Panc1 (cell line): ENCODE data around the gene PLCG1. TPM values are rescaled to one million over a fixed set of nuclear protein-coding genes. Genes with fewer than 3 reads are reported as not detected.

Experiments used
- ATAC-seq: fragments of 200-7000 bp; cut with Tn5 transposase; 2 replicates; pipeline ENCODE4 v1.9.1; 2020; ENCODE audit warnings: mild to moderate bottlenecking, moderate library complexity
- BruUV-seq: library from RNA; stranded (reverse); fragments of 400-500 nt; replicated peaks from 2 replicates; lab custom pipeline; 2021; lab: Mats Ljungman, UMichigan
- CTCF ChIA-PET: fragments of 300-600 bp; sonication (Branson Sonifier 250); formaldehyde crosslinking; loops from one replicate; lab custom pipeline; 2022; ENCODE audit warnings: antibody characterized with exemption; lab: Charles Lee
- POLR2A ChIA-PET: fragments of 300-600 bp; sonication (Branson Sonifier 250); formaldehyde crosslinking; loops from one replicate; lab custom pipeline; 2022; ENCODE audit warnings: antibody characterized with exemption; lab: Charles Lee
- DNase-seq: peaks from one replicate; pipeline ENCODE4 v3.0.0-alpha.2; 2010; ENCODE audit warnings: low read depth, low spot score
- H3K27ac ChIP-seq: 2 replicates; pipeline ENCODE4 v1.5.1; 2011; ENCODE audit warnings: mild to moderate bottlenecking, low read length, inconsistent platforms
- H3K27me3 ChIP-seq: fragments of 200-500 bp; sonication (Bioruptor generic); 2 replicates; pipeline ENCODE4 v1.6.0; 2014; ENCODE audit warnings: low read length, inconsistent platforms; ENCODE audit not compliant: control insufficient read depth, insufficient read depth
- H3K36me3 ChIP-seq: fragments of 200-500 bp; sonication (Bioruptor generic); 2 replicates; pipeline ENCODE4 v1.5.1; 2014; ENCODE audit warnings: inconsistent platforms, mild to moderate bottlenecking, low read length, moderate library complexity; ENCODE audit not compliant: control insufficient read depth, insufficient read depth
- H3K4me1 ChIP-seq: 2 replicates; pipeline ENCODE4 v1.5.1; 2011; ENCODE audit warnings: inconsistent platforms, mild to moderate bottlenecking, low read length, moderate library complexity; ENCODE audit not compliant: control insufficient read depth, insufficient read depth
- H3K4me3 ChIP-seq, 2 experiments: 2 replicates each; pipeline ENCODE4 v1.5.1; 2011 to 2012; ENCODE audit warnings: low read depth in 2 of 2, low read length in 2 of 2, mild to moderate bottlenecking in 2 of 2, inconsistent platforms in 1 of 2, moderate library complexity in 1 of 2
- H3K9me3 ChIP-seq: fragments of 200-500 bp; sonication (Bioruptor generic); 2 replicates; pipeline ENCODE4 v1.5.1; 2014; ENCODE audit warnings: low read depth, mild to moderate bottlenecking, inconsistent platforms, low read length, moderate library complexity; ENCODE audit not compliant: control insufficient read depth, insufficient read depth
- CTCF ChIP-seq: fragments of 450-650 bp; IDR thresholded peaks from 2 replicates; pipeline ENCODE4 v1.5.1; 2017; ENCODE audit warnings: mild to moderate bottlenecking
- POLR2AphosphoS5 ChIP-seq: IDR thresholded peaks from 2 replicates; pipeline ENCODE4 v1.6.1; 2012; ENCODE audit warnings: mild to moderate bottlenecking, low read depth, low read length, moderate library complexity
- REST ChIP-seq, 2 experiments: IDR thresholded peaks; 2 replicates each; pipeline ENCODE4 v1.6.1; 2011 to 2012; ENCODE audit warnings: low read depth in 2 of 2, control low read depth in 1 of 2, low read length in 1 of 2, mild to moderate bottlenecking in 1 of 2, moderate library complexity in 1 of 2; ENCODE audit not compliant: insufficient read depth in 1 of 2
- SIN3A ChIP-seq: IDR thresholded peaks from 2 replicates; pipeline ENCODE4 v1.6.1; 2012; ENCODE audit warnings: low read depth, mild to moderate bottlenecking, low read length, moderate library complexity, borderline replicate concordance; ENCODE audit not compliant: insufficient read depth
- TCF7L2 ChIP-seq: IDR thresholded peaks from 2 replicates; pipeline ENCODE4 v1.6.1; 2011; ENCODE audit warnings: mild to moderate bottlenecking, low read depth, low read length, inconsistent platforms
- in situ Hi-C: cut with HindIII; loops from 2 replicates; pipeline ENCODE4 v1.10.0; 2016; ENCODE audit warnings: low sequenced_read_pairs, low pct_unique_long_range_greater_than_20kb
- intact Hi-C: fragments of 100-400 bp; cut with micrococcal nuclease; formaldehyde crosslinking; loops from one replicate; pipeline ENCODE4 v1.10.0; 2022; ENCODE audit not compliant: unreplicated experiment
- total RNA-seq: library from RNA; stranded (reverse); gene quantifications from one replicate; pipeline ENCODE4 v1.2.1, GENCODE V29; 2021; ENCODE audit not compliant: unreplicated experiment

The PLCG1 gene
- total RNA-seq, 1 experiment from 2014 or later, result 159 TPM

GRCh38 chr20:41176711-41177552, 39.6 kb downstream of the PLCG1 start:
- DNase-seq (no peak), ATAC-seq (no peak)
- intact Hi-C loops (no loop called here), in situ Hi-C loops (no loop called here)
- H3K27me3 ChIP-seq, result no peaks in the 10 kb centered on the region
- no peaks in the 10 kb centered on the region; the same call in 1 of the 2 replicates for H3K36me3 ChIP-seq
- H3K27ac ChIP-seq, result no peak overlapping the region
- H3K4me1 ChIP-seq, result no peaks in the 10 kb centered on the region
- no peak overlapping the region for H3K4me3 ChIP-seq
- ChIA-PET CTCF (no interaction called here), POLR2A (no interaction called here)
- BruUV-seq, result no TSS peak
- TF ChIP-seq TCF7L2 (no peak), CTCF (no peak), REST (IDR thresholded peaks at IDR 0.05; ENCODE audit: insufficient read depth in 1 of 2, low read depth in 2 of 2, low read length in 1 of 2) (no peak), SIN3A (no peak), POLR2AphosphoS5 (no peak)
- H3K9me3 ChIP-seq, result no peaks in the 10 kb centered on the region

GRCh38 chr20:41177636-41178035, 40.3 kb downstream of the PLCG1 start:
- no peaks in the 10 kb centered on the region; the same call in 1 of the 2 replicates for H3K36me3 ChIP-seq
- no peak overlapping the region for H3K4me3 ChIP-seq
- no peak for TF ChIP-seq CTCF
- TF ChIP-seq REST (IDR thresholded peaks at IDR 0.05; ENCODE audit: insufficient read depth in 1 of 2, low read depth in 2 of 2, low read length in 1 of 2), result no peak
- no peak for TF ChIP-seq POLR2AphosphoS5
- TF ChIP-seq TCF7L2, result no peak
- TF ChIP-seq SIN3A, result no peak
- in situ Hi-C loops, result no loop called here
- CTCF ChIA-PET, result no interaction called here
- POLR2A ChIA-PET, result no interaction called here
- BruUV-seq, result no TSS peak
- H3K4me1 ChIP-seq, result no peaks in the 10 kb centered on the region
- DNase-seq (no peak), ATAC-seq (no peak)
- intact Hi-C loops, result no loop called here
- H3K9me3 ChIP-seq, result no peaks in the 10 kb centered on the region
- no peak overlapping the region for H3K27ac ChIP-seq
- no peaks in the 10 kb centered on the region for H3K27me3 ChIP-seq
